ENCODE measurements around the gene ATP1A4.
"Not testable (repeated sequence)": the region's sequence is repeated elsewhere in the genome, so short reads cannot be mapped to it uniquely, and the experiment has no call there.

The ATP1A4 gene

GRCh38 chr1:160124705-160125478, 26.5 kb upstream of the ATP1A4 start:
- no peak for DNase-seq

- no peak for DNase-seq
Measured at GRCh38 chr1:160125746-160126145, 25.7 kb upstream of the ATP1A4 start.

GRCh38 chr1:160126342-160126741, 25.1 kb upstream of the ATP1A4 start:
- not testable (repeated sequence) for DNase-seq

GRCh38 chr1:160127381-160127780, 24.0 kb upstream of the ATP1A4 start:
- no peak for DNase-seq

GRCh38 chr1:160127865-160128523, 23.4 kb upstream of the ATP1A4 start:
- DNase-seq: no peak

GRCh38 chr1:160128636-160129035, 22.8 kb upstream of the ATP1A4 start:
- DNase-seq: no peak

GRCh38 chr1:160129046-160129445, 22.4 kb upstream of the ATP1A4 start:
- no peak for DNase-seq

GRCh38 chr1:160129558-160129957, 21.8 kb upstream of the ATP1A4 start:
- no peak for DNase-seq

- no peak for DNase-seq
Measured at GRCh38 chr1:160129966-160130365, 21.4 kb upstream of the ATP1A4 start.

- DNase-seq: no peak
Measured at GRCh38 chr1:160130486-160130885, 20.9 kb upstream of the ATP1A4 start.

- DNase-seq: no peak
Measured at GRCh38 chr1:160130939-160131338, 20.5 kb upstream of the ATP1A4 start.

GRCh38 chr1:160131803-160132565, 19.4 kb upstream of the ATP1A4 start:
- no peak for DNase-seq

- DNase-seq: no peak
Measured at GRCh38 chr1:160133990-160134770, 17.2 kb upstream of the ATP1A4 start.

- no peak for DNase-seq
Measured at GRCh38 chr1:160134791-160135572, 16.4 kb upstream of the ATP1A4 start.

- no peak for DNase-seq
Measured at GRCh38 chr1:160136121-160136925, 15.1 kb upstream of the ATP1A4 start.

GRCh38 chr1:160136926-160137200, 14.5 kb upstream of the ATP1A4 start:
- DNase-seq: no peak

- no peak for DNase-seq
Measured at GRCh38 chr1:160137216-160137862, 14.1 kb upstream of the ATP1A4 start.

- no peak for DNase-seq
Measured at GRCh38 chr1:160139840-160140239, 11.6 kb upstream of the ATP1A4 start.

GRCh38 chr1:160143695-160144094, 7.7 kb upstream of the ATP1A4 start:
- DNase-seq: no peak

- no peak for DNase-seq
Measured at GRCh38 chr1:160144921-160145320, 6.5 kb upstream of the ATP1A4 start.

GRCh38 chr1:160146107-160146506, 5.3 kb upstream of the ATP1A4 start:
- no peak for DNase-seq
